Kidney (tissue), 14 donors: ENCODE data around the gene CENPO. TPM values are rescaled to one million over a fixed set of nuclear protein-coding genes. Genes with fewer than 3 reads are reported as not detected.
"Not testable (repeated sequence)": the region's sequence is repeated elsewhere in the genome, so short reads cannot be mapped to it uniquely, and the experiment has no call there.

ENCODE experiments used
- DNase-seq, 5 donors: peaks; one replicate each; pipeline ENCODE4 v3.0.0-alpha.2; 2013 to 2020
- FAIRE-seq: peaks from 2 replicates; lab custom pipeline; 2012; peaks lifted over from hg19 to GRCh38; lab: Jason Lieb, UNC
- H3K27ac ChIP-seq, 2 donors: one replicate each; pipeline ENCODE4 v1.7.0; 2013; ENCODE audit warnings: low read depth in 2 of 2, low read length in 2 of 2, inconsistent platforms in 1 of 2
- H3K27me3 ChIP-seq: one replicate; pipeline ENCODE4 v1.7.1; 2013; ENCODE audit warnings: low read length, inconsistent platforms; ENCODE audit not compliant: control insufficient read depth, insufficient read depth
- H3K36me3 ChIP-seq, 3 donors: one replicate each; pipeline versions ENCODE4 v1.7.0 to v1.7.1; 2013; ENCODE audit warnings: low read length in 3 of 3, control low read depth in 1 of 3, inconsistent platforms in 1 of 3; ENCODE audit not compliant: insufficient read depth in 3 of 3, control insufficient read depth in 2 of 3
- H3K4me1 ChIP-seq, 3 donors: one replicate each; pipeline versions ENCODE4 v1.7.0 to v1.7.1; 2013; ENCODE audit warnings: low read length in 3 of 3, inconsistent platforms in 1 of 3, low read depth in 1 of 3; ENCODE audit not compliant: control insufficient read depth in 2 of 3, insufficient read depth in 2 of 3
- H3K4me3 ChIP-seq, 3 donors: one replicate each; pipeline versions ENCODE4 v1.7.0 to v1.8.1; 2013; ENCODE audit warnings: low read length in 3 of 3, control low read depth in 1 of 3, inconsistent platforms in 1 of 3
- H3K9ac ChIP-seq, 3 donors: one replicate each; pipeline versions ENCODE4 v1.7.0 to v1.7.1; 2013; ENCODE audit warnings: low read length in 3 of 3, control low read depth in 1 of 3, inconsistent platforms in 1 of 3
- H3K9me3 ChIP-seq, 3 donors: one replicate each; pipeline versions ENCODE4 v1.7.0 to v1.7.1; 2013; ENCODE audit warnings: low read length in 3 of 3, control low read depth in 1 of 3, inconsistent platforms in 1 of 3; ENCODE audit not compliant: control insufficient read depth in 2 of 3, insufficient read depth in 1 of 3
- intact Hi-C: fragments of 100-400 bp; cut with DNase I; formaldehyde crosslinking; loops from one replicate; pipeline ENCODE4 v1.11.1; 2022
- polyA plus RNA-seq: library from polyadenylated mRNA; stranded (reverse); fragments of 350-450 nt; fragmentation: Illumina TruSeq; extraction: RNeasy Lipid Tissue Mini Kit (QIAGEN cat#74804); gene quantifications from one replicate; pipeline ENCODE4 v1.2.3, GENCODE V29; 2014; ENCODE audit warnings: low read depth, low replicate concordance; ENCODE audit not compliant: insufficient read depth
- total RNA-seq: library from RNA; stranded (reverse); fragmentation: NEBNext Ultra II Directional; extraction: Animal tissue kit (Norgen Biotek cat#: 25700); gene quantifications from one replicate; pipeline ENCODE4 v1.2.1, GENCODE V29; 2021
- TF ChIP-seq, protein P1 (sequence below): IDR thresholded peaks from 3 replicates; pipeline ENCODE4 v1.5.1; 2012; ENCODE audit warnings: mild to moderate bottlenecking, moderate library complexity, borderline replicate concordance; ENCODE audit not compliant: insufficient read depth; ENCODE audit errors: extremely low read depth
- donor health status: control.
- donor health status: control.
- donor health status: control.
- donor health status: control.
- donor health status: control.
- donor health status: DM: yes; HTN: yes; CAD: no.
- donor health status: Normal renal cell carcinoma (clear cell type).

CENPO gene
- total and polyA plus RNA-seq, 2 donors from 2014 or later, result 1.5 to 5.7 TPM

DNA sequence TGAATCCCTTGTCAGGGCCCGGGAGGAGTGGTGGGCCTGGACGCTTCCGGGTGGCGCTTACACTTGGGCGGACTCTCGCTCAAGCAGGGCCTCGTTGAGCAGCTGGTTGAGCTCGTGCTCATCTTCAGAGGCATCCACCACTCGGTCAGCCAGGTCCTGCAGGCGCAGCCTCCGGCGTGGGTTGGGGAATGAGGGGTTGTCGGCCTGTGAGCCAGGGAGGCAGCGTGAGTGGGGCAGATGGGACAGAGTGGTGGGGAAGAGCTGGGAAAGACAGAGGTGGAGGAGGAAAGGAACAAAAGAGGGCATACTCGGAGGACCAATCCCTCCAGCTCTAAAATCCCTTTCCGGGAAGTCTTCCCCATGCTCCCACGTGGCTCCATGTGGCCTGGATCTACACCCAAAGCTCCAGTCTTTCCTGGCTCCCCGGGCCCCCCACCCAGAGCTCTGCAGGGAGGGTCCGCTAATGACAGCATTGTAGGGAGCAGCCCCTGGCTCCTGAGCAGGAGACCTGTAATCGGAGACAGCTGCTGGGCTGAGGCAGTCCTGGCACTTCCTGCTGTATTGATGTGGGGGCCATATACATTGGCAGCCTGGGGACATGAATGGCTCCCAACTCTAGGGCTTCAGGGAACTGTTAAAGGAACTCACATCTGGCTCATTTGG lies 41.6 kb downstream of the CENPO start:
- H3K27me3 ChIP-seq, result no peaks in the 10 kb centered on the region
- H3K4me1 ChIP-seq, result no peaks in the 10 kb centered on the region
- H3K9ac ChIP-seq, result no peak overlapping the region
- H3K36me3 ChIP-seq, result no peaks in the 10 kb centered on the region
- H3K9me3 ChIP-seq, result no peaks in the 10 kb centered on the region
- intact Hi-C loops, result no loop called here
- peak in 2 of 5 donors; percentile 28 to 50 for DNase-seq
- H3K27ac ChIP-seq, result no peak overlapping the region
- H3K4me3 ChIP-seq, result no peak overlapping the region
- TF ChIP-seq, protein P1, sequence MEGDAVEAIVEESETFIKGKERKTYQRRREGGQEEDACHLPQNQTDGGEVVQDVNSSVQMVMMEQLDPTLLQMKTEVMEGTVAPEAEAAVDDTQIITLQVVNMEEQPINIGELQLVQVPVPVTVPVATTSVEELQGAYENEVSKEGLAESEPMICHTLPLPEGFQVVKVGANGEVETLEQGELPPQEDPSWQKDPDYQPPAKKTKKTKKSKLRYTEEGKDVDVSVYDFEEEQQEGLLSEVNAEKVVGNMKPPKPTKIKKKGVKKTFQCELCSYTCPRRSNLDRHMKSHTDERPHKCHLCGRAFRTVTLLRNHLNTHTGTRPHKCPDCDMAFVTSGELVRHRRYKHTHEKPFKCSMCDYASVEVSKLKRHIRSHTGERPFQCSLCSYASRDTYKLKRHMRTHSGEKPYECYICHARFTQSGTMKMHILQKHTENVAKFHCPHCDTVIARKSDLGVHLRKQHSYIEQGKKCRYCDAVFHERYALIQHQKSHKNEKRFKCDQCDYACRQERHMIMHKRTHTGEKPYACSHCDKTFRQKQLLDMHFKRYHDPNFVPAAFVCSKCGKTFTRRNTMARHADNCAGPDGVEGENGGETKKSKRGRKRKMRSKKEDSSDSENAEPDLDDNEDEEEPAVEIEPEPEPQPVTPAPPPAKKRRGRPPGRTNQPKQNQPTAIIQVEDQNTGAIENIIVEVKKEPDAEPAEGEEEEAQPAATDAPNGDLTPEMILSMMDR, result no peak
- no peak for FAIRE-seq

DNA sequence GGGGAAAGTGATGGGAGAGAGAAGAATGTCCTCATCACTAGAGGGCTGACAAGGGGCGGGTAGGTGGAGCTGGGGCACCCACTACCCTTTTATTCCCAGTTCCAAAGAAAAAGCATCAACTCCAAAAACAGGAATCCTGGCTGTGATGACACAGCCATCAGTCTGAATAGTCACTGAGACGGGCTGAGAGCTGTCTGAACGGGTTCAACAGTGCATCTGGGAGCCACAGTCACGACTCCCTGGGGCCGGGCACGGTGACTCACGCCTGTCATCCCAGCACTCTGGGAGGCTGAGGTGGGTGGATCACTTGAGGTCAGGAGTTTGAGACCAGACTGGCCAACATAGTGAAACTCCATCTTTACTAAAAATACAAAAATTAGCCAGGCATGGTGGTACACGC lies 42.2 kb downstream of the CENPO start:
- H3K27ac ChIP-seq, intact Hi-C loops, H3K27me3 ChIP-seq, H3K9ac ChIP-seq, H3K36me3 ChIP-seq, H3K4me1 ChIP-seq, FAIRE-seq, H3K9me3 ChIP-seq, H3K4me3 ChIP-seq: not testable (repeated sequence)
- peak in 1 of 5 donors; percentile 39 for DNase-seq

DNA sequence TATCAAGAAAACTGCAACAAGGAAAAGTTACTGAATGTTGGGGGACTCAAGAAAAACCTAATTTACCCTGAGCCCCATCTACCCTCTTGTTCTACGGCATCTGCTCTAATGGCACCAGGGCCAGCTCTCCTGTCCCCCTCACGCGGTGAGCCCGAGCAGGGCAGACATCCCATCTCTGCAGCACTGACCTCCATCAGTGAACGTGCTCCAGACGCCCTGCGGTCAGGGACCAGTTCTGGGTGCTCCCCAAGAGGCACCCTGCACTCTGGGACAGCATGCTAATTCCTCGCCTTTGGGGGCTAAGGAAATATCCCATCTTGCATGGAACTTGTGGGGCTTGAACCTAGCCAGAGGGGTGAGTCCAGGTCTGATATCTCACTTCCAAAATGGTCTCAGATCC lies 43.0 kb downstream of the CENPO start:
- no peaks in the 10 kb centered on the region for H3K4me1 ChIP-seq
- FAIRE-seq, result no peak
- TF ChIP-seq, protein P1, result no peak
- no peak overlapping the region for H3K9ac ChIP-seq
- intact Hi-C loops, result no loop called here
- no peak overlapping the region for H3K27ac ChIP-seq
- DNase-seq, result peak in 1 of 5 donors; percentile 10
- H3K27me3 ChIP-seq, result no peaks in the 10 kb centered on the region
- no peaks in the 10 kb centered on the region for H3K9me3 ChIP-seq
- H3K4me3 ChIP-seq, result no peak overlapping the region
- H3K36me3 ChIP-seq, result no peaks in the 10 kb centered on the region

DNA sequence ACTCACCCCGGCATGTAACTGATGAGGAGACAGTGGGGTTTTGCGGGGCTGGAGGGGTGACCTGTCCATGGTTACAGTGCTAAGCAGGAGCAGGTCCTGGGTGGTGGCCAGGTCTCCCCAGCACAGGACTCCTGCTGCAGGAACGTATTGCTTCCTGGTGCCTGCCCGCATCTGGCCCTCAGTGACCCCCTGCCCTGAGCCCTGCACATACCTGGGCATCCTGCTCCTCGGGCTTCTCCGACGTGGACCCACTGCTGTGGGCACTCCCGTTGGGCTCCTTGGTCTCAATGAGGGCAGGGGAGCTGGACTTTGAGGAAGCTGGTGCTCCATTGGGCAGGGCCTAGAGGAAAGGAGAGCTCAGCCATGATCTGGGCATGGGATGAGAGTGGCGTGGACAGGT lies 43.5 kb downstream of the CENPO start:
- FAIRE-seq (no peak), DNase-seq (peak in 1 of 5 donors; percentile 50)
- intact Hi-C loops, result no loop called here
- TF ChIP-seq, protein P1, result no peak
- H3K9me3 ChIP-seq, result no peaks in the 10 kb centered on the region
- no peak overlapping the region for H3K9ac ChIP-seq
- no peaks in the 10 kb centered on the region for H3K4me1 ChIP-seq
- H3K4me3 ChIP-seq, result no peak overlapping the region
- no peaks in the 10 kb centered on the region for H3K27me3 ChIP-seq
- no peaks in the 10 kb centered on the region for H3K36me3 ChIP-seq
- H3K27ac ChIP-seq, result no peak overlapping the region
